GM18526 (cell line): ENCODE results near the gene TMEM132D.

Experiments
- POLR2A ChIP-seq: IDR thresholded peaks from 3 replicates; pipeline ENCODE4 v1.6.1; 2011; ENCODE audit not compliant: insufficient read length; ENCODE audit errors: extremely low read depth

Gene TMEM132D

DNA sequence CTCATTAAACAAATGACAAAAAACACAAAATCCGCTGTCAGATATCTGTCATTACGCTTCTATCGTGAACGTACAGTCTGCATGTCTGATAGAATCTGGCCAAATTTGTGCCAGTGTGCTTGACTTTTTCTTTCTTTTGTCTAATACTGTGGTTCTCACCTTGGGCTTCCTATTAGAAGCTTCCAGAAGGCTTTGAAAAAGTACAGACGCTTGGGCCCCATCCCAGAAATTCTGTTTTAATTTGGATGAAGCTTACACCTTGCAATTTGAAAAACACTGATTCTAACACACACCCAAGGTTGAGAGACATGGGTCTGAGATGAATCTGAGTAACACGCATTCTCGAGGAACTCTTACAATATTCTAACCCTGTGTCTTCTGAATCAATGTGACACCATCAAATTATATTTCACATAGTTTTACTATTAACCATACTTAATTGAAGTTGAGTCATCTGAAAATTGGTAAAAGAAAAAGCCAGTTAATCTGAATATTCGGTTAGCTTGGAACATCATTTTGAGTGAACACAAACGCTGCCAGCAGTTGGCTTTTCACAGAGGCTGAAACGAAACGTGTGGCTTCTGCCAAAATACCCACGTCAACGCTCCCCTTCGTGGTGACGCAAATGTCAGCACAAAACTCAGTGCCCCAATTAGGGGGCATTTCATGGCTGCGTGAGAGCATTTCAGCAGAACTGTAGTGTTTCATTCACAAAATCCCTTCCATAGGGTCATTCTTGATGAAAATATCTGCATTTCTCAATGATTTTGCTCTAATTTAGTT is 420.5 kb downstream of the TMEM132D start:
- no peak for TF ChIP-seq POLR2A

GRCh38 chr12:129481921-129482320 is 421.9 kb downstream of the TMEM132D start:
- no peak for TF ChIP-seq POLR2A

DNA sequence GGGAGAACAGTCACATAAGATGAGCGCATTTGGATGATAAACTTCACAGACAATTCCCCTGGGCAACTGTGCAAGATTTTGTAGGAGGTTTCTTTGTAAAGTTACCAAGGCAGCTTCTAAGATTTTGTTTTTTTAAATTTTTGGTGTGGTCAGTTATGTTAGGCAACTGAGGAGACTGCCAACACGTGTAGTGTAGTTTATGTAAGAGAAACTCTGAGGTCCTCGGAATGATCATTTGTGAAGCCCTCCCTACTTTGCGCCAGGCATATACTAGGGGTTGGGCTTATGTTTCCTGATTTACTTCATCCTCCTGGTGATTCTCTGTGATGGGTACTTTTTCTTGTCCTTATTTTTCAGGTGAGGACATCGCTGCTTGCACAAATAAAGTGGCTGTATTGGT is 433.6 kb downstream of the TMEM132D start:
- TF ChIP-seq POLR2A, result no peak

GRCh38 chr12:129467726-129468125 is 436.1 kb downstream of the TMEM132D start:
- TF ChIP-seq POLR2A, result no peak

DNA sequence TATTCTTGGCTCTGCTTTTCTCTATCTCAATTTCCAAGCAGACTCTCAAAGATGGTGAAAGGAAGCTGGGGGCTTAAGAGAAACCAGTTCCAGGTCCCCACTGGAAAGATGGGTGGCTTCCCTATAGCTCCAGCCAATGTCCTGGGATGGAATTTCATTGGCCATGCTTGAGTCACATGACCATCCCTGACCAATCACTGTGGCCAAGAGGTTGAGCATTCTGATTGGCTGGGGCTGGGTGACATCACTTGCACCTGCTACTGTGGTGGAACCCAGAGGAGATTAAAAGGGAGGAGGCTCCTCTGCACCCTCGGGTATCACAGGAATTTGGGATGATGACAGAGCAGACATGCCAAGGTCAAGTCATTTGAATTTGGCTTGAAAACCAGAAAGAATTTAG is 436.5 kb downstream of the TMEM132D start:
- no peak for TF ChIP-seq POLR2A

DNA sequence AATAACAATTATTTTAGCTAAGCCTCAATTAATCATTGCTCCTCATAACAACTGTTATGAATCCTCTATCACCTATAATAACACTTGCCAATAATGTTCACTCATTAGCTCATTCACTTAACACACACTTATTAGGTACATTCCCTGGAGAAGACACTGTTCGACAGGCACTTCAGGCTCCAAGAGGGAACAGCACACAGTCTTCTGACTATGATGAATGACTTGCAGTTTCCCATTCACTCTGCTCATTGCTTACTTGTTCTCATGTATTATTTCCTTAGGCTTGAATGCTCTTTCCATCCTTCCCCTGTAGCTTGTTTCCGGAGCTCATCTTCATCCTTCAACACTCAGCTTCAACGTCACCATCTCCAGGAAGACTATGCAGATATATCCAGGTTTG is 437.3 kb downstream of the TMEM132D start:
- no peak for TF ChIP-seq POLR2A

- TF ChIP-seq POLR2A, result no peak
Measured at GRCh38 chr12:129459886-129460285, 443.9 kb downstream of the TMEM132D start.

- TF ChIP-seq POLR2A, result no peak
Measured at GRCh38 chr12:129446696-129447095, 457.1 kb downstream of the TMEM132D start.

DNA sequence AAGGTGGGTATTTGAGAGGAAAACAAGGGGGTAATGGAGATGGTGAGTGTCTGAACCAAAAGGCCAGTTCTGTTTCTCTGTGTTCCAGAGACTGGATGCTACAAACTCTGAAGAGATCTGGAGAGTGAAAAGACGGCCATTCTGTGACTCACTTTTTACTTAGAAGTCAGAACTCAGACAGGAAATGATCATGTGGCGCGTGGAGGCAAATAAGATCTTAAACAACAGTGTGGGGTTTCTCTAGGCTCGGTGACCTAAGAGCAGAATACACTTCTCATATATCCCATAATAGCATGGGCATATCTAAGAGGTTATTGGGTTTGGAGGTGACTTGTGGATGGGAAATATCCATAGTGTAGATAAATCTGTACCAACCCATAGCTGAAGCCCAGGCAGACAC is 463.5 kb downstream of the TMEM132D start:
- no peak for TF ChIP-seq POLR2A

- no peak for TF ChIP-seq POLR2A
Measured at GRCh38 chr12:129434790-129435189, 469.0 kb downstream of the TMEM132D start.

DNA sequence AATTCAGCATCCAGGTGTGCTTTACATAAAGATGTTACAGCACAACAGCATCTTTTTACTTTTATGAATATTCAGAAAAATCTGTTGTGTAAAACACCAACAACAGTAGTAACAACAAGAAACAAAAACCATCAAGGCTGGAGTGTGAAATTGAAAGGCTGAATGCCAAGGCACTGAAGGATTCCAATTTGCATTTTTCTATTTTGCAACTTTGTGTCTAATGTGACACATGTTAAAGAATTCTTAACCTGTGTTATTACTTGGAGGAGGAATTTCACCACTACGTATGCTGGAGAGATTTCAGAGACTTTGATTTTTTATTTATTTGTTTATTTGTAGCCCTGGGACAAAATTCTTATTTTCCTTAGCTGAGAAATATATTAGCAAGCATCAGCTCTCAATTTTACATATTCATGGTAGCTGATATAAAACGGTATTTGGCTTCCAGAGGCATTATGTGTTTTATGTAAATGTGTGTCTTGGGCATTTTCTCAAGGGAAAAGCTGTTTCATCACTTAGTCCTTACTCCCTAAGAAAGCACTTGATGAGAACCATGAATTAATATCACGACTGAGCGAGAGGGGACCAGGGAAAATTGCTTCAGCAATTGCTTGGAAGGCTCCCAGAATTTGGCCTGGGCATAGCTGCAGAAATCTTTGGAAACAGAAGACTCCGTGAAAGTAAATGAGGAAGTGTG is 475.4 kb downstream of the TMEM132D start:
- TF ChIP-seq POLR2A, result no peak

GRCh38 chr12:129423041-129423580 is 480.7 kb downstream of the TMEM132D start:
- no peak for TF ChIP-seq POLR2A

DNA sequence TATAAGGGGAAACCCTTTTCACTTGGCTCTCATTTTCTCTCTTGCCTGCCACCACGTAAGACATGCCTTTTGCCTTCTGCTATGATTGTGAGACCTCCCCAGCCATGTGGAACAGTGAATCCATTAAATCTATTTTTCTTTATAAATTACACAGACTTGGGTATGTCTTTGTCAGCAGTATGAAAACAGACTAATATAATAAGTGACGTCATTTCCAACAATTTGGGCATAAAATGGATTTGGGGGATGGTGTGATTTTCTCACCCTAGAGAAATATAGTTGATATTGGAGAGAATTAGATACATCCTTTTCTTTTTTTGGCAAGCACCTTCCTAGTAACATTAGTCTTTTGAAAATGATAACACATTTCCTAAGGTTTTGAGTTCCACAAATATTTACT is 490.5 kb downstream of the TMEM132D start:
- no peak for TF ChIP-seq POLR2A

GRCh38 chr12:129409281-129409680 is 494.5 kb downstream of the TMEM132D start:
- no peak for TF ChIP-seq POLR2A

DNA sequence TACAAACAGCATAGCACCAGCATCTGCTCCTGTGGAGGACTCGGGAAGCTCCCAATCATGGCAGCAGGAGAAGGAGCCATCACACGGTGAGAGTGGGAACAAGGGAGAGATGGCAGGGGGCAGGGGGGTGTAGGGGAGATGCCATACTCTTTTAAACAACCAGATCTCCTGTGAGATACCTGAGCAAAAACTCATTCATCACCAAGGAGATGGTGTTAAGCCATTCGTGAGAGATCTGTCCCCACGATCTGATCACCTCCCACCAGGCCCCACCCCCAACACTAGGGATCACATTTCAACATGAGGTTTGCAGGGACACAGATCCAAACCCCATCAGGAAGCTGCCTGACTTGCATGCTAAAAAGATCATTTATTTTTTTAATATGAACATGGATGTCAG is 499.3 kb downstream of the TMEM132D start:
- TF ChIP-seq POLR2A, result no peak

- TF ChIP-seq POLR2A, result no peak
Measured at GRCh38 chr12:129401572-129401971, 502.3 kb downstream of the TMEM132D start.
